ENCODE results near the gene GRIA1.

Gene GRIA1

DNA sequence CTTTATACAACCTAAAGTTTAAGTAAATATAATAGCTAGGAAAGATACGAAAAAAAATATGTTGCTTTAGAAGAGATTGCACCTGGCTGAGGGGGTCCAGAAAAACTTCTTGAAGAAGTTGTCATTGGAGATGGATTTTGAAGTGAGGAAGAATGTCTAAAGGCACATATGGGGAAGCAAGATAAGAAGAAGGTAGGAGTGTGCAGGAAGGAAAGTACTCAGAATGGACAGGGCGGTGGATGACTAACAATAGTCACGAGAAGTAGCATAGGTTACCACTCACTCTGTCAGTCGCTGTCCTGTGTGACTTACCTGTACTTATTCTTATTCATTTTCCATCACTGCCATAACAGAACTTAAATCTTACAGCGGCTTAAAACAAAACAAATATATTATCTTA lies 251.6 kb downstream of the GRIA1 start:
- no peak for DNase-seq

DNA sequence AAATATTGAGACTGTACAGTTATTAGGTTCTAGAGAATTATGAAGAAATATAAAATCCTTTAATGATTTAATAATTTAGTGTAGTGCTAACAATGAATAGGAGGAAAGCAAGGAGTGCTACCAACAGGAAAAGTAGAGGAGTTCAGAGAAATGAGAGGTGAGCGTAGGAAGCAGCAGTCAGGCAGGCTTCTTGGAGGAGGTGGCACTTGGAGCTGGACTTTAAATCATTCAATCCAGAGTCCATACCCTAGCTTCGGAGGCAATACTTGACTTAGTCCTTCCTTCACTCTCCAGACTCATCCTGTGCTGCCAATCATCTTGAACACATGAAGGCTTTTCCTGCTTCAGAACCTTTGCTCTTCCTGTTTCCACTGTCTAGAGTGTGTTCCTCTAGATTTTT lies 254.3 kb downstream of the GRIA1 start:
- no peak for DNase-seq

DNA sequence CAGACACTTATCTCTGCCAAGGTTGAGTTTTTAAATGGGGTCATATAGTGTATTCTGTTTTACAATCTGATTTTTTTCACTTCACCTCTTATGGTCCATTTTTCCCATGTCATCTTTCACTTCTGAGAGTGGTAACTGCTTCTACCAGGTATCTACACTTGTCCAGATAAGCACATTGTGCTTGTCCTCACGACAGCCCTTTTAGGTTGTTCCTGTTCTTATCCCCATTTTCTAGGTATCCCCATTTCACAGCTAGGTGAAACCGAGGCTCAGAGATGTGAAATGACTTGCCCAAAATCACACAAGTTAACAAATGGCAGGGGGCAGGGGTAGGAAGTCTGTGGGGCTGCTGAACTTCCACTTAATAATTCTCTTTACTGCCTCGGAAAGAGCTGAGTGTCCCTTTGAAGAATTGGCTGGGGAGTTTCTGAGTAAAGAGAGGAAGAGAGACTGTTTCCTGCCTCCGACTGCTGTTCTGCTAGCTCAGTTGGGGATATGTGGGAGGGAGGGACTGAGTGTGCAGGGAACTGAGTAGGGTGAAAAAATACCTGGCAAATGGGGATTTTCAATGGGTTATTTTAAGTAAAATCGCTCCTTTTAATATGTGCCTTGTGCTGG lies 255.4 kb downstream of the GRIA1 start:
- DNase-seq: no peak

GRCh38 chr5:153746440-153746839 lies 256.0 kb downstream of the GRIA1 start:
- DNase-seq: no peak

GRCh38 chr5:153748823-153749222 lies 258.4 kb downstream of the GRIA1 start:
- no peak for DNase-seq

GRCh38 chr5:153749960-153750359 lies 259.5 kb downstream of the GRIA1 start:
- no peak for DNase-seq

GRCh38 chr5:153751251-153751650 lies 260.8 kb downstream of the GRIA1 start:
- DNase-seq: no peak

GRCh38 chr5:153752890-153753289 lies 262.4 kb downstream of the GRIA1 start:
- no peak for DNase-seq

DNA sequence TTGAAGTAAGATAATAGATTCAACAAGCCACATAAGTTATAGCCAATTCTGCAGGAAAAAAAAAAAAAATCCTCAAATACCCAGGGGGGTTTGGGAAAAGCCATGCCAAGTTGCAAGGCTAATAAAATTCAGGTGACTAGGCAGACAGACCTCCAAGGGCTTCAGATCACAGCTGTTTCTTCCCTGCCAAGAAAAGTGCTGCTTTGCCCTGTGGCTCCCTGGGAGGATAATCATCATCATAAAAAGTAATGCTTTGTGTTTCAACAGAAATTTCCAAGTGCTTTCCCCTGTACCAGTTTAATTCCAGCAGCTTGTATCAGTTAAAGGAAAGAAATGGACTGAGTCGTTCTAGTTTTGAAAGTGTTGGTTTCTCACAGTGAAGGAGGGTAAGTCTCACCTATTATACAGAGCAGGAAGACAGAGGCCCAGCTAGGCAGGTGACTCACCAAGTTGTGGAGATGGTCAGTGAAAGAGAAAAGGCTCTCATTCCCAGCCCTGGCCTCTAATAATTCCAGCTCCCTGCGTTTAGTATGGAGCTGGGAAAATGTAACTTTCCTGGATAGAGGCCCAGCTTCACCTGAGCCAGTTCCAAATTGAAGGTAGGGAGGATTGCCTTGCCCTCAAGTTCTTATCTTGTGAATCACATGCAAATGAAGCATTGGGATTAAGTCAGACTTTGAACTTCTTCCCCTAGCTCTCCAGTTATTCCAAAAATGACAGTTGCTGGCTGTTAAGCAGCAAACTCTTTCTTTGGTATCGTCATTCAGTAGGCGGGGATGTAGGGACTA lies 263.4 kb downstream of the GRIA1 start:
- DNase-seq: no peak

DNA sequence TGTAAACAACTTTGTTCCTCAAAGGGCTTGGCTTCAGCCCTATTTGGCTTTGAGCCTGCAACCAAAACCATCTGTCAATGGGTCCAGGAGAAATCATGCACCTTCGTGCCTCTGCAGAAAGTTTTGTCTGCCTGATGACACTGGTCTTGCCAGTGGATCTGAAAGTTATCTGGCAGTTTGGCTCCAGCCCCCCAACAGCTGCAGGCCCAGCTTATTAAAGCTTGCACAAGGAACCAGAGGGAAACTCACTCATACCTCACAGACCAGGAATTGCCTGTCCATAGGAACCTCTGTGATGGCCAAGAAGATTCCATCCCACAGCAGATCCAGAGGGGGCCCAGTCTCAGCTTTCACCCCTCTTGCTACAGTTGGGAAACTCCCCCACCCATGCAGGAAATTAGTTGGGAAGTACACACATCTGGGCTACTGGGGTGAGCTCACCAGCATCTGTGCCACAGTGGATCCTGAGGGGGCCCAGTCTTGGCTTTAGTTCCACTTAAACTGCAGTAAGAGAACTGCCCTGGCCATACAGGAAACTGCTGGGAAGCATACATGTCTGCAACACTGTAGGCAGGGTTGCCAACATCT lies 265.5 kb downstream of the GRIA1 start:
- DNase-seq: no peak

GRCh38 chr5:153756540-153756939 lies 266.1 kb downstream of the GRIA1 start:
- no peak for DNase-seq

DNA sequence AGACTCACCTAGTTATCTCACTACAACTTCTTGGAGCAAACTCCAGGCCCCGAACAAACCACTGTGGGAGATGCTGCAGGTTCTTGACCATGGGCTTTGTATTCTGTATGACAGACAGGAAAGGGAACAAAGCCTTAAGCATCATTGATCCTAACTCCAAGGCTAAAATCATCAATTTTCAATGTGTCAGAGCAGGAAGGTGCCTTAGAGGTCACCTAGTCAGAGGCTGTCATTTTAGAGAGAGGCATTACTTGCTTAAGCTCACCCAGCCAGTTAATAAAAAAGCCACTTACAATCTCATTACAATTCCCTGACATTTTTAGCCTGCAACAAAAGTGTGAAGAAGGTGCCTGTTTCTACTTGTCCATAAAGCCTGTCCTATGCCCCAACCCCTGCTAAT lies 275.5 kb downstream of the GRIA1 start:
- no peak for DNase-seq

- no peak for DNase-seq
These were observed 277.0 kb downstream of the GRIA1 start for GRCh38 chr5:153767221-153768188.

DNA sequence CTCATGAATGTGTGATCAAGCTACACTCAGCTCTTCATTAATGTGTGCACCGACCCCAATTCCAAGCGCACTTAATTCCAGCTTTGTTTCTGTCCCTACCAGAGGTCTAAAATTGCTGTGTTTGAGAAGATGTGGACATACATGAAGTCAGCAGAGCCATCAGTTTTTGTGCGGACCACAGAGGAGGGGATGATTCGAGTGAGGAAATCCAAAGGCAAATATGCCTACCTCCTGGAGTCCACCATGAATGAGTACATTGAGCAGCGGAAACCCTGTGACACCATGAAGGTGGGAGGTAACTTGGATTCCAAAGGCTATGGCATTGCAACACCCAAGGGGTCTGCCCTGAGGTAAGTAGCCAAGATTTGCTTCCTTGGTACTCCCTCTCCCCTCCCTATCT lies 279.6 kb downstream of the GRIA1 start:
- DNase-seq: no peak

GRCh38 chr5:153774686-153775085 lies 284.2 kb downstream of the GRIA1 start:
- no peak for DNase-seq

- no peak for DNase-seq
These were observed 285.5 kb downstream of the GRIA1 start for GRCh38 chr5:153775923-153776322.

DNA sequence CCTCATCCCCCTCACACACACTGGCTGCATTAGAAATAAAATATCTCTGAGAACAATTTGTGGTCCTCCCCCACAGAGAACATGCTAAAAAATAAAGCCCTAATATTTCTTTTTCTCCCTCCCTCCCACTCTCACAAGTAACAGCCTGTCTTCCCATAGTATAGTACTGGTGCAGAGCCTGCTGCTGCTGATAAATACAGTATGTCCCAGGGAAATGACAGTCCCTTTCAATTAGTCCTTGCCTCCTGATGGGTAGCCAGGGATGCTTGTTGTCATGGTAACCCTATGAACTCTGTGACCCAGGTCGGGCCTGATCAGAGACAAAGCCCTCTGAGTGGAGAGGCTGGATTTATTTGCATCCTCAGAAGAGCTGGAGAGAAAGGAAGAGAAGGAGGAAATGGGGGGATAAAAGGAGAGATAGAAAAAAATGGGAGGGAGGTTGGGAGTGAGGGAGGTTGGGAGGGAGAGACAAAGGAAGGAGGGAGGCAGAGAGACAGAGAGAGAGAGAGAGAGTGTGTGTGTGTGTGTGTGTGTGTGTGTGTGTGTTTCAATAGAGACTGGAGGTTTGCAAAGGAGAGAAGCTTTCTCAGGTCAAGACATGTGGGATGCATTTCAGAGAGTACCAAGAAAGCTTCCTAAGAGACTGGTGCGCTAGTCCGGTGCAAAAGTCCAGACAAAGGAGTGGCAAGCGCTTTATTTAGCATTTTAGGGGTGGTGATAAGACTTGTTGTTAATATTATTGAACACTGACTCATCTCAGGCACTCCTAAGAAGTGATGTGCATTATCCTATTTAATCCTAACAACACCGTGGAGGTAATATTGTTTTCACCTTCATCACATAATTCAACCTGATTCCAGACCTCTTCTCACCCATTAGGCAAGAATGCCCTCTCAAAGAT lies 287.5 kb downstream of the GRIA1 start:
- DNase-seq: no peak

DNA sequence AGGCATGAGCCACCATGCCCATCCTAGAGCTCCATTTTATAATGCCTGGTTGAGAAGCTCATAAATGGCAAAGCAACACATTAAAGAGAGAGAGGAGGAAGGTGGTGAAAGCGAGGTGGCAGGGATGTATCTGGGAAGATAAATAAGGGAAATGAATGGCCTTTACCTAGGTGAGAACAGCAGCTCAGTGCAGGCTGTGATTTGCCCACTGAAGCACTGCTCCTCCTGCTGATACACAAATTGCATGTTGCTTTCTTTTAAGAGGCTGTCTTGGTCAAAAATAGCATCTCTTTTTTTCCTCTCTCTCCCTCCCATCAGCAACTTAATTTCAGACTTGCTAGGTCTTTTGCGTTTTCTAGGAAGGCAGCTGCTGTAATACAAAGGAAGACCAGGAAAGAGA lies 289.4 kb downstream of the GRIA1 start:
- DNase-seq: no peak

- no peak for DNase-seq
These were observed 290.6 kb downstream of the GRIA1 start for GRCh38 chr5:153780876-153781705.

- no peak for DNase-seq
These were observed 292.3 kb downstream of the GRIA1 start for GRCh38 chr5:153782589-153783361.

Data from right kidney (tissue), 1 donor.